Measurements from ENCODE around the gene NSD1. TPM values are rescaled to one million over a fixed set of nuclear protein-coding genes. Genes with fewer than 3 reads are reported as not detected.

The NSD1 gene
- total RNA-seq, 1 experiment from 2014 or later, result 58.8 TPM

DNA sequence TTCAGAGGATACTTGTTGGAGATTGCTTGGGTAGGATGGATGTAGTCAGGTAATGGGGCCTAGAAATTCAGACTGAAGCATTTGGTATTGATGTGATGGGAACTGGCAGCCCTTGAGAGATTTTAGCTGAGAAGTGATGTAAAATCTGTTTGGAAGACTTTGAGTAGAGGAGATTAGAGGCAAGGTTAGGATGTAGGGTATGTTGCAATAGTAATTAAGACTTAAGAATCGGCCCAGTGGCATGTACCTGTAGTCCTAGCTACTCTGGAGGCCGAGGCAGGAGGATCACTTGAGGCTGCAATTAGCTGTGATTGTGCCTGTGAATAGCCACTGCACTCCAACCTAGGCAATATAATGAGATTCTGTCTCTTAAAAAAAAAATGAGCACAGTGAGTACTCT is 6.7 kb downstream of the NSD1 start:
- BruUV-seq (replicated peaks), result no TSS peak
- no peak overlapping the region for H3K4me3 ChIP-seq (replicated peaks in 1 of 2; ENCODE audit: low read depth in 1 of 2, low read length in 2 of 2)
- DNase-seq (ENCODE audit: low read depth, low spot score), result no peak
- ChIA-PET POLR2A (interaction anchor here (0.9 kb wide), 1 partner anchor 26 kb away, joined by 4 read pairs; no protein-coding TSS in a partner anchor), RAD21 (ENCODE audit: low non-redundant PET in 1 of 2, low total read pairs in 2 of 2, uncharacterized antibody in 2 of 2, unreplicated experiment in 2 of 2) (no interaction called here), CTCF (no interaction called here)
- H3K4me2 ChIP-seq (ENCODE audit: low read length), result no peak overlapping the region
- peaks cover 94% of the 10 kb centered on the region for H3K79me2 ChIP-seq (ENCODE audit: insufficient read depth, low read length)
- H3K9me3 ChIP-seq (ENCODE audit: control insufficient read depth in 1 of 2, insufficient read depth in 1 of 2, low read depth in 1 of 2, low read length in 2 of 2), result no peaks in the 10 kb centered on the region
- H3K9me2 ChIP-seq (ENCODE audit: insufficient read depth), result no peaks in the 10 kb centered on the region
- ATAC-seq, result no peak
- H3K27me3 ChIP-seq (ENCODE audit: insufficient read depth, low read length), result no peaks in the 10 kb centered on the region
- H2AFZ ChIP-seq (ENCODE audit: low read depth, low read length, poor library complexity, severe bottlenecking), result no peak overlapping the region
- TF ChIP-seq ZNF274 (IDR thresholded peaks at IDR 0.05; ENCODE audit: low read depth, low read length), result no peak
- no peak for TF ChIP-seq POLR2A (IDR thresholded peaks at IDR 0.05; ENCODE audit: borderline replicate concordance, extremely low read depth, insufficient read depth, insufficient read length)
- no peak for TF ChIP-seq YY1 (IDR thresholded peaks at IDR 0.05; ENCODE audit: extremely low read depth, insufficient replicate concordance, low read depth, low read length)
- TF ChIP-seq MAX (IDR thresholded peaks at IDR 0.05), result no peak
- TF ChIP-seq, protein P1, sequence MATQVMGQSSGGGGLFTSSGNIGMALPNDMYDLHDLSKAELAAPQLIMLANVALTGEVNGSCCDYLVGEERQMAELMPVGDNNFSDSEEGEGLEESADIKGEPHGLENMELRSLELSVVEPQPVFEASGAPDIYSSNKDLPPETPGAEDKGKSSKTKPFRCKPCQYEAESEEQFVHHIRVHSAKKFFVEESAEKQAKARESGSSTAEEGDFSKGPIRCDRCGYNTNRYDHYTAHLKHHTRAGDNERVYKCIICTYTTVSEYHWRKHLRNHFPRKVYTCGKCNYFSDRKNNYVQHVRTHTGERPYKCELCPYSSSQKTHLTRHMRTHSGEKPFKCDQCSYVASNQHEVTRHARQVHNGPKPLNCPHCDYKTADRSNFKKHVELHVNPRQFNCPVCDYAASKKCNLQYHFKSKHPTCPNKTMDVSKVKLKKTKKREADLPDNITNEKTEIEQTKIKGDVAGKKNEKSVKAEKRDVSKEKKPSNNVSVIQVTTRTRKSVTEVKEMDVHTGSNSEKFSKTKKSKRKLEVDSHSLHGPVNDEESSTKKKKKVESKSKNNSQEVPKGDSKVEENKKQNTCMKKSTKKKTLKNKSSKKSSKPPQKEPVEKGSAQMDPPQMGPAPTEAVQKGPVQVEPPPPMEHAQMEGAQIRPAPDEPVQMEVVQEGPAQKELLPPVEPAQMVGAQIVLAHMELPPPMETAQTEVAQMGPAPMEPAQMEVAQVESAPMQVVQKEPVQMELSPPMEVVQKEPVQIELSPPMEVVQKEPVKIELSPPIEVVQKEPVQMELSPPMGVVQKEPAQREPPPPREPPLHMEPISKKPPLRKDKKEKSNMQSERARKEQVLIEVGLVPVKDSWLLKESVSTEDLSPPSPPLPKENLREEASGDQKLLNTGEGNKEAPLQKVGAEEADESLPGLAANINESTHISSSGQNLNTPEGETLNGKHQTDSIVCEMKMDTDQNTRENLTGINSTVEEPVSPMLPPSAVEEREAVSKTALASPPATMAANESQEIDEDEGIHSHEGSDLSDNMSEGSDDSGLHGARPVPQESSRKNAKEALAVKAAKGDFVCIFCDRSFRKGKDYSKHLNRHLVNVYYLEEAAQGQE (IDR thresholded peaks at IDR 0.05; ENCODE audit: low read depth), result no peak
- TF ChIP-seq FOSL1 (IDR thresholded peaks at IDR 0.05; ENCODE audit: low read depth), result no peak
- no peak for TF ChIP-seq SRF (IDR thresholded peaks at IDR 0.05; ENCODE audit: low read depth)
- no peak for TF ChIP-seq SIN3A (IDR thresholded peaks at IDR 0.05; ENCODE audit: low read depth)
- no peak for TF ChIP-seq RAD21 (IDR thresholded peaks at IDR 0.05; ENCODE audit: low read depth)
- TF ChIP-seq EZH2 (IDR thresholded peaks at IDR 0.05), result no peak
- TF ChIP-seq TCF7L2 (IDR thresholded peaks at IDR 0.05; ENCODE audit: borderline replicate concordance, extremely low read depth, insufficient read depth, insufficient read length), result no peak
- no peak for TF ChIP-seq EGR1 (IDR thresholded peaks at IDR 0.05; ENCODE audit: low read depth)
- TF ChIP-seq POLR2AphosphoS5 (IDR thresholded peaks at IDR 0.05; ENCODE audit: low read depth, low read length), result no peak
- TF ChIP-seq ELF1 (IDR thresholded peaks at IDR 0.05; ENCODE audit: borderline replicate concordance, low read depth), result no peak
- TF ChIP-seq, protein P2, sequence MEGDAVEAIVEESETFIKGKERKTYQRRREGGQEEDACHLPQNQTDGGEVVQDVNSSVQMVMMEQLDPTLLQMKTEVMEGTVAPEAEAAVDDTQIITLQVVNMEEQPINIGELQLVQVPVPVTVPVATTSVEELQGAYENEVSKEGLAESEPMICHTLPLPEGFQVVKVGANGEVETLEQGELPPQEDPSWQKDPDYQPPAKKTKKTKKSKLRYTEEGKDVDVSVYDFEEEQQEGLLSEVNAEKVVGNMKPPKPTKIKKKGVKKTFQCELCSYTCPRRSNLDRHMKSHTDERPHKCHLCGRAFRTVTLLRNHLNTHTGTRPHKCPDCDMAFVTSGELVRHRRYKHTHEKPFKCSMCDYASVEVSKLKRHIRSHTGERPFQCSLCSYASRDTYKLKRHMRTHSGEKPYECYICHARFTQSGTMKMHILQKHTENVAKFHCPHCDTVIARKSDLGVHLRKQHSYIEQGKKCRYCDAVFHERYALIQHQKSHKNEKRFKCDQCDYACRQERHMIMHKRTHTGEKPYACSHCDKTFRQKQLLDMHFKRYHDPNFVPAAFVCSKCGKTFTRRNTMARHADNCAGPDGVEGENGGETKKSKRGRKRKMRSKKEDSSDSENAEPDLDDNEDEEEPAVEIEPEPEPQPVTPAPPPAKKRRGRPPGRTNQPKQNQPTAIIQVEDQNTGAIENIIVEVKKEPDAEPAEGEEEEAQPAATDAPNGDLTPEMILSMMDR (IDR thresholded peaks at IDR 0.05 in 2 of 3, conservative IDR thresholded peaks at IDR 0.05 in 1 of 3; ENCODE audit: borderline replicate concordance in 1 of 3, insufficient read depth in 1 of 3, low read depth in 2 of 3, low read length in 2 of 3), result no peak
- no peak overlapping the region for H3K9ac ChIP-seq (ENCODE audit: low read length)
- H3K36me3 ChIP-seq (ENCODE audit: control insufficient read depth in 1 of 2, insufficient read depth in 2 of 2, low read length in 2 of 2), result peaks cover 11 to 46% of the 10 kb centered on the region in 2 experiments; a peak in 3 of 4 replicates
- intact Hi-C loops (cut with micrococcal nuclease), result no loop called here
- peaks cover 4 to 9% of the 10 kb centered on the region in 2 experiments; a peak in 3 of 4 replicates for H3K4me1 ChIP-seq (ENCODE audit: control insufficient read depth in 1 of 2, insufficient read depth in 2 of 2, low read length in 2 of 2)
- H4K20me1 ChIP-seq (ENCODE audit: insufficient read depth), result peaks cover 4% of the 10 kb centered on the region; the same call in 1 of the 2 replicates
- H3K27ac ChIP-seq (ENCODE audit: low read depth, low read length), result no peak overlapping the region

Data from HCT116 (cell line).